ENCODE measurements around the gene NUDT11.

DNA sequence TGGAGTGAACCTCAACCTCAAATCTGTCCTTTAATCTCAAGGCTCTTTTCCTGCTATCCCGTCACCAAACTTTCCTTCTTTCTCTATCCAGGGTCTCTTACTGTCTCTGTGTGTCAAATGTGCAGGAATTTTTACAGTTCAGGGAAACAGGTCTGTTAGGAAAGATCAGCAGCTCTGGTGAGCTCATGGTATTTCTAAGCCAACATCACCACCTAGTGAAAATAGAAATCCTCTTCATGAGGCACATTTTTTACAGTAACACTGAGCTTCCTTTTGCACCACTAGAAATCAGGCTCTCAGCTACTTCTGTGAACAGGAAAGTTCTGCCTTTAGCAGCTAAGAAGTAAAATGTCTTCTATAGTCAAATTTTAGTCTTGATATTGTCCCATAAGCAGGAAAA lies 39.6 kb downstream of the NUDT11 start:
- no peak for TF ChIP-seq EZH2 (IDR thresholded peaks at IDR 0.05)
- TF ChIP-seq POLR2AphosphoS5 (IDR thresholded peaks at IDR 0.05; ENCODE audit: borderline replicate concordance, low read depth, low read length): no peak
- no peak for TF ChIP-seq FOXP2 (optimal IDR thresholded peaks at IDR 0.05; ENCODE audit: control extremely low read depth, extremely low read length, insufficient read depth)
